PC-9 (cell line): ENCODE results near the gene MYD88.

Experiments
- EZH2 ChIP-seq: fragments of 200-600 bp; sonication (generic); IDR thresholded peaks from 2 replicates; pipeline ENCODE4 v1.8.0; 2017; ENCODE audit warnings: antibody characterized with exemption, low read depth
- TF ChIP-seq, protein P1 (sequence below): fragments of 200-600 bp; sonication (generic); conservative IDR thresholded peaks from 2 replicates; pipeline ENCODE4 v1.6.1; 2017; ENCODE audit warnings: mixed run types, antibody characterized with exemption, mild to moderate bottlenecking, moderate library complexity

DNA sequence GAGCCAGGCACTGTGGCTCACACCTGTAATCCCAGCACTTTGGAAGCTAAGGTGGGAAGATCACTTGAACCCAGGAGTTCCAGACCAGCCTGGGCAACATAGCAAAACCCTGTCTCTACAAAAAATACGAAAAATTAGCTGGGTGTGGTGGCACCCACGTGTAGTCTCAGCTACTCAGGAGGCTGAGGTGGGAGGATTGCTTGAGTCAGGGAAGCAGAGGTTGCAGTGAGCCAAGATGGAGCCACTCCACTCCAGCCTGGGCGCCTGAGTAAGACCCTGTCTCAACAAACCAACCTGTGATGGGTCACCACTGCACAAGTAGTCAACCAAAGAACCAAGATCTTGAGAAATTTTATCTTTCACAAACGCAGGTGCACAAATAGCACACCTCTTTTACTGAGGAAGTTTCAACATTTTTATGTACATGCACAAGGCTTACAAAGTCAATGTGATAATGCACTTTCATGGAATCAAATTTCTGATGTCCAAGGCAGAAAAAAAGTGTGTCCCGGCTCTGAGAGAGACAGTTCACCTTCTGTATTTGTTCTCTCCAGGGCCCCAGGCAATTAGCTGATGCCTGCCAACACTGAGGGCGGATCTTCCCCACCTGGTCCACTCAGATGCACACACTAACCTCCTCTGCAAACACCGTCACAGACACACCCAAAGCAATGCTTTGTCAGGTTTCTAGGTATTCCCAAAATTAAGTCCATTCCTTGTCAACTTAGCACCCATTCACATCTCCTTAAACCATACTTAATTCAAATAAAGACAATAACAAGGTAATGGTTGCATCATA, 13.9 kb upstream of the MYD88 start:
- TF ChIP-seq EZH2: no peak
- TF ChIP-seq, protein P1, sequence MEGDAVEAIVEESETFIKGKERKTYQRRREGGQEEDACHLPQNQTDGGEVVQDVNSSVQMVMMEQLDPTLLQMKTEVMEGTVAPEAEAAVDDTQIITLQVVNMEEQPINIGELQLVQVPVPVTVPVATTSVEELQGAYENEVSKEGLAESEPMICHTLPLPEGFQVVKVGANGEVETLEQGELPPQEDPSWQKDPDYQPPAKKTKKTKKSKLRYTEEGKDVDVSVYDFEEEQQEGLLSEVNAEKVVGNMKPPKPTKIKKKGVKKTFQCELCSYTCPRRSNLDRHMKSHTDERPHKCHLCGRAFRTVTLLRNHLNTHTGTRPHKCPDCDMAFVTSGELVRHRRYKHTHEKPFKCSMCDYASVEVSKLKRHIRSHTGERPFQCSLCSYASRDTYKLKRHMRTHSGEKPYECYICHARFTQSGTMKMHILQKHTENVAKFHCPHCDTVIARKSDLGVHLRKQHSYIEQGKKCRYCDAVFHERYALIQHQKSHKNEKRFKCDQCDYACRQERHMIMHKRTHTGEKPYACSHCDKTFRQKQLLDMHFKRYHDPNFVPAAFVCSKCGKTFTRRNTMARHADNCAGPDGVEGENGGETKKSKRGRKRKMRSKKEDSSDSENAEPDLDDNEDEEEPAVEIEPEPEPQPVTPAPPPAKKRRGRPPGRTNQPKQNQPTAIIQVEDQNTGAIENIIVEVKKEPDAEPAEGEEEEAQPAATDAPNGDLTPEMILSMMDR: no peak
